ENCODE data around the gene PPP1R2.

PPP1R2 gene

DNA sequence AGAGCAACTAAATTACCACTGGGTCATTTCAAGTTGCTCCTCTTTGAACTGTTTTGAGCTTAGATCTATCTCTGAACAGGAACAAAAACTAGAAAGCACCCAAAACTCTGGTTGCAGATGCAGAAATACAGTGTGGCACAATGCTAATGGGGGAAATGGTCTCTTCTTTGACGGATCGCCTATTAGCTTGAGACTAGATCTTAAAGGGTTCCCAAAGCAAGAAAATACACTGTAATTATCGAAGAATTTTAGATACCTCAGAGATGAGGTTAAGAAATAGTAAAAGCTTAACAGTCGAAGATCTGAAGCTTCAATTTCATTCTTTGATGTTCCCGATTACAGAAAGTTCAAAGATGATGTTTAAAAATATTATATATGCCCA lies 818 bp downstream of the PPP1R2 start:
- Histone ChIP-seq H3K4me1 (ENCODE audit: control extremely low read depth in 1 of 4, control insufficient read depth in 4 of 4, insufficient read depth in 4 of 4, low read length in 3 of 4) (peaks cover 20 to 63% (median 47%) of the 10 kb centered on the region in 4 experiments), H3K4me3 (ENCODE audit: control insufficient read depth in 1 of 7, extremely low read depth in 1 of 7, insufficient read depth in 4 of 7, low read depth in 2 of 7, low read length in 6 of 7) (peak overlapping the region; percentile 67 to 98 (median 84)), H3K27ac (ENCODE audit: insufficient read depth in 1 of 2, low read depth in 1 of 2, low read length in 2 of 2, poor library complexity in 1 of 2, severe bottlenecking in 2 of 2) (peak overlapping the region; percentile 56 to 93), H3K36me3 (ENCODE audit: control insufficient read depth in 4 of 4, insufficient read depth in 4 of 4, low read length in 3 of 4) (peaks cover 0 to 2% (median 0%) of the 10 kb centered on the region in 4 experiments), H3K27me3 (replicated peaks in 2 of 5; ENCODE audit: control insufficient read depth in 4 of 5, insufficient read depth in 5 of 5, low read length in 4 of 5) (peaks cover 0 to 5% (median 3%) of the 10 kb centered on the region in 5 experiments), H3K9me3 (ENCODE audit: control extremely low read depth in 1 of 5, control insufficient read depth in 4 of 5, insufficient read depth in 2 of 5, low read depth in 1 of 5, low read length in 4 of 5) (no peaks in the 10 kb centered on the region)
- ChIA-PET POLR2A (interaction anchor here (1.0 kb wide), 1 partner anchor 13 kb away, joined by 3 read pairs; no protein-coding TSS in a partner anchor), CTCF (interaction anchor here (0.8 to 2.9 kb wide), 3 partner anchors 19 to 271 kb away, joined by 3 to 11 read pairs (median 3); partner anchors contain the start of gene XXYLT1)
- peak in 1 of 3 donors; percentile 30 for DNase-seq
- WGBS (ENCODE audit: insufficient coverage): 0% methylated on average over 2 of the region's 5 CpGs

DNA sequence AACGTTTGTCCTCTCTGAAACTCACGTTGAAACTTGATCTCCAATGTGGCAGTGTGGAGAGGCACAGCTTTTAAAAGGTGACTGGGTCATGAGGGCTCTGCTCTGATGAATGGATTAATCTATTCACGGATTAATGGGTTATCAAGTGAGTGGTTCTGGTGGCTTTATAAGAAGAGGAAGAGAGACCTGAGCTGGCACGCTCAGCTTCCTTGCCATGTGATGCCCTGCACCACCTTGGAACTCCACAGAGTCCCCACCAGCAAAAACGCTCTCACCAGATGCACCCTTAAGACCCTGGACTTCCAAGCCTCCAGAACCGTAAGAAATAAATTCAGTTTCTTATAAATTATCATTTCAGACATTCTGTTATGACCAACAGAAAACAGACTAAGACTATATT lies 2.6 kb downstream of the PPP1R2 start:
- H3K4me1 ChIP-seq (ENCODE audit: control extremely low read depth in 1 of 4, control insufficient read depth in 4 of 4, insufficient read depth in 4 of 4, low read length in 3 of 4): peaks cover 14 to 48% (median 35%) of the 10 kb centered on the region in 4 experiments
- peak in 2 of 3 donors; percentile 47 to 55 for DNase-seq
- no peak overlapping the region for H3K27ac ChIP-seq (ENCODE audit: insufficient read depth in 1 of 2, low read depth in 1 of 2, low read length in 2 of 2, poor library complexity in 1 of 2, severe bottlenecking in 2 of 2)
- H3K9me3 ChIP-seq (ENCODE audit: control extremely low read depth in 1 of 5, control insufficient read depth in 4 of 5, insufficient read depth in 2 of 5, low read depth in 1 of 5, low read length in 4 of 5): no peaks in the 10 kb centered on the region
- ChIA-PET CTCF (interaction anchor here (1.0 kb wide), 1 partner anchor 271 kb away, joined by 3 read pairs; no protein-coding TSS in a partner anchor), POLR2A (no interaction called here)
- H3K36me3 ChIP-seq (ENCODE audit: control insufficient read depth in 4 of 4, insufficient read depth in 4 of 4, low read length in 3 of 4): peaks cover 0 to 2% (median 0%) of the 10 kb centered on the region in 4 experiments
- peak overlapping the region in 1 of 7 experiments; percentile 84 for H3K4me3 ChIP-seq (ENCODE audit: control insufficient read depth in 1 of 7, extremely low read depth in 1 of 7, insufficient read depth in 4 of 7, low read depth in 2 of 7, low read length in 6 of 7)
- WGBS (ENCODE audit: insufficient coverage): 44% methylated on average over 3 of the region's 6 CpGs
- H3K27me3 ChIP-seq (replicated peaks in 2 of 5; ENCODE audit: control insufficient read depth in 4 of 5, insufficient read depth in 5 of 5, low read length in 4 of 5): peaks cover 0 to 5% (median 3%) of the 10 kb centered on the region in 5 experiments

DNA sequence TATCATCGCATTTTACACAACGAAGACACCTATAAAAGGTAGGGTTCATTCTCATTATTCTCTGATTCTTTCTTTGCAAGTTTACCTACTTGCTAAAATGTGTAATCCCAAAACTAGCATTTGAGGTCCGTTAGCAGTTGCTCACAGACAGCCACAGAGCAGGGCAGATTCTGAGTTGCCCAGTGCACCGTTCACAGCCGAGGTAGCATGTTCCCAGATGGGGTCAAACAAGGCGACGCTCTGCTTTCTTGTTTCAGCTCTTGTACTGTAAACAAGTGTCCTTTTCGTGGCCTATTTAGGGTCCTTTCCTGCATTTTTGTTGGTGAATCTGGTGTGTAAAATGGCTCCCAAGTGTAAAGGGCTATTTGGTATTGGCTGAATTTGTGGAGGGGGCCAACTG lies 3.1 kb downstream of the PPP1R2 start:
- Histone ChIP-seq H3K27ac (ENCODE audit: insufficient read depth in 1 of 2, low read depth in 1 of 2, low read length in 2 of 2, poor library complexity in 1 of 2, severe bottlenecking in 2 of 2) (no peak overlapping the region), H3K9me3 (ENCODE audit: control extremely low read depth in 1 of 5, control insufficient read depth in 4 of 5, insufficient read depth in 2 of 5, low read depth in 1 of 5, low read length in 4 of 5) (no peaks in the 10 kb centered on the region), H3K27me3 (replicated peaks in 2 of 5; ENCODE audit: control insufficient read depth in 4 of 5, insufficient read depth in 5 of 5, low read length in 4 of 5) (peaks cover 0 to 5% (median 3%) of the 10 kb centered on the region in 5 experiments), H3K4me3 (ENCODE audit: control insufficient read depth in 1 of 7, extremely low read depth in 1 of 7, insufficient read depth in 4 of 7, low read depth in 2 of 7, low read length in 6 of 7) (no peak overlapping the region), H3K36me3 (ENCODE audit: control insufficient read depth in 4 of 4, insufficient read depth in 4 of 4, low read length in 3 of 4) (peaks cover 0 to 2% (median 0%) of the 10 kb centered on the region in 4 experiments), H3K4me1 (ENCODE audit: control extremely low read depth in 1 of 4, control insufficient read depth in 4 of 4, insufficient read depth in 4 of 4, low read length in 3 of 4) (peaks cover 14 to 45% (median 31%) of the 10 kb centered on the region in 4 experiments)
- ChIA-PET POLR2A (no interaction called here), CTCF (interaction anchor here (1.0 kb wide), 1 partner anchor 270 kb away, joined by 3 read pairs; no protein-coding TSS in a partner anchor)
- 100% methylated on average over 2 of the region's 8 CpGs for whole genome bisulfite sequencing (ENCODE audit: insufficient coverage)
- DNase-seq: no peak

DNA sequence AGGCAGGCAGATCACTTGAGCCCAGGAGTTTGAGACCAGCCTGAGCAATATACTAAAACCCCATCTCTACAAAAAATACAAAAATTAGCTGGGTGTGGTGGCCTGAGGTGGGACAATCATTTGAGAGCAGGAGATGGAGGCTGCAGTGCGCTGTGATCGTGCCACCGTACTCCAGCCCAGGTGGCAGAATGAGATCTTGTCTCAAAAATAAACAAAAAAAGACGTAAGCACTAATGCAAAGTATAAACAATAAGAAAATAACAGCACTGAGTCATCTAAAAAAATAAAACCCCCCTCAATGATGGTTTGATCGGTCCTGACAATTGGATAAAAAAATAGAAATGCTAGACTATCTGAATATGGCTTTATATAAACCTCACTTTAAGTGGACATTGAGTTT lies 3.6 kb downstream of the PPP1R2 start:
- H3K27me3 ChIP-seq (replicated peaks in 2 of 5; ENCODE audit: control insufficient read depth in 4 of 5, insufficient read depth in 5 of 5, low read length in 4 of 5): peaks cover 0 to 5% (median 3%) of the 10 kb centered on the region in 5 experiments
- no peaks in the 10 kb centered on the region for H3K9me3 ChIP-seq (ENCODE audit: control extremely low read depth in 1 of 5, control insufficient read depth in 4 of 5, insufficient read depth in 2 of 5, low read depth in 1 of 5, low read length in 4 of 5)
- WGBS (ENCODE audit: insufficient coverage): 100% methylated on average over 3 of the region's 5 CpGs
- no peak overlapping the region for H3K27ac ChIP-seq (ENCODE audit: insufficient read depth in 1 of 2, low read depth in 1 of 2, low read length in 2 of 2, poor library complexity in 1 of 2, severe bottlenecking in 2 of 2)
- CTCF ChIA-PET: no interaction called here
- POLR2A ChIA-PET: no interaction called here
- H3K4me3 ChIP-seq (ENCODE audit: control insufficient read depth in 1 of 7, extremely low read depth in 1 of 7, insufficient read depth in 4 of 7, low read depth in 2 of 7, low read length in 6 of 7): no peak overlapping the region
- peaks cover 0 to 4% (median 1%) of the 10 kb centered on the region in 4 experiments for H3K36me3 ChIP-seq (ENCODE audit: control insufficient read depth in 4 of 4, insufficient read depth in 4 of 4, low read length in 3 of 4)
- H3K4me1 ChIP-seq (ENCODE audit: control extremely low read depth in 1 of 4, control insufficient read depth in 4 of 4, insufficient read depth in 4 of 4, low read length in 3 of 4): peaks cover 14 to 43% (median 27%) of the 10 kb centered on the region in 4 experiments
- no peak for DNase-seq

DNA sequence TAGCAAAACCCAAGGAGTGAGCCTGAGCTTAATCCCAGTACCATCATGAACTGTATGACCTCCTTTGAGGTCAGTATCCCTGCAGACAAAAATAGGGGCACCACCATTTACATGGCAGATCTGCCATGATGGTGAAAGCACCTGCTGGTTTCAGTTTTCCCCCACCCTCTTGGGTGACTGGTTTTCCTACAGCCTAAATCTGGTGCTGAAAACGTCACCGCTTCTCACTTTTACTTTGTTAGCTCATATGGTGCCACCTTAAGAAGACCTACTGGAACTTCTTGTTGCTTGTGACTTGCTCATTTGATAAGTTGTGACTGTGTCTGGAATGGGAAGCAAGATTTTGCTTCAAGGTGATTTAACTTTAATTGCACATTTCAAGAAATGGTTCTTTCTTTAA lies 5.1 kb downstream of the PPP1R2 start:
- Histone ChIP-seq H3K4me1 (ENCODE audit: control extremely low read depth in 1 of 4, control insufficient read depth in 4 of 4, insufficient read depth in 4 of 4, low read length in 3 of 4) (peaks cover 14 to 32% (median 19%) of the 10 kb centered on the region in 4 experiments), H3K27ac (ENCODE audit: insufficient read depth in 1 of 2, low read depth in 1 of 2, low read length in 2 of 2, poor library complexity in 1 of 2, severe bottlenecking in 2 of 2) (no peak overlapping the region), H3K27me3 (replicated peaks in 2 of 5; ENCODE audit: control insufficient read depth in 4 of 5, insufficient read depth in 5 of 5, low read length in 4 of 5) (no peaks in the 10 kb centered on the region), H3K4me3 (ENCODE audit: control insufficient read depth in 1 of 7, extremely low read depth in 1 of 7, insufficient read depth in 4 of 7, low read depth in 2 of 7, low read length in 6 of 7) (no peak overlapping the region), H3K36me3 (ENCODE audit: control insufficient read depth in 4 of 4, insufficient read depth in 4 of 4, low read length in 3 of 4) (peaks cover 0 to 4% (median 1%) of the 10 kb centered on the region in 4 experiments), H3K9me3 (ENCODE audit: control extremely low read depth in 1 of 5, control insufficient read depth in 4 of 5, insufficient read depth in 2 of 5, low read depth in 1 of 5, low read length in 4 of 5) (no peaks in the 10 kb centered on the region)
- ChIA-PET CTCF (interaction anchor here (1.0 to 1.2 kb wide), 4 partner anchors 8 to 268 kb away, joined by 3 to 5 read pairs (median 3); no protein-coding TSS in a partner anchor), POLR2A (no interaction called here)
- WGBS (ENCODE audit: insufficient coverage): 88% methylated on average over 2 of the region's 2 CpGs
- DNase-seq: no peak

DNA sequence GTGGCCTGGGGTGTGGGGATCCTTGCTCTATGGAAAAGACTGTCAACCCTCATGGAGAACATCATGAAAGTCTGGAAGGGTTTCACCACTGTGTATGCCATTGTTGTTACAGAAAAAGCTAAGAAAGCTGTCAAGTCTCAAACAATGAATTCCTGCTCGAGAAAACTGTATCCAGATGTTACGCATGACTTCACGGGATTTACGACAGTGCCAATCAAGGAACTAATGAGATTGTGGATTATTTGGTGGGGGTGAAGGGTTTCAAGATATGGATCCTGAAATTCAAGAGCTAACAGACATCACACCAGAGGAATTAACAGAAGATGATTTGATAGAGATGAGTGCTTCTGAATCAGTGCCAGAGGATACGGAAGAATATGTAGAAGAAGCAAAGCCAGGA lies 7.8 kb downstream of the PPP1R2 start:
- WGBS (ENCODE audit: insufficient coverage): 95% methylated on average over 5 of the region's 5 CpGs
- H3K27ac ChIP-seq (ENCODE audit: insufficient read depth in 1 of 2, low read depth in 1 of 2, low read length in 2 of 2, poor library complexity in 1 of 2, severe bottlenecking in 2 of 2): no peak overlapping the region
- H3K4me1 ChIP-seq (ENCODE audit: control extremely low read depth in 1 of 4, control insufficient read depth in 4 of 4, insufficient read depth in 4 of 4, low read length in 3 of 4): peaks cover 0 to 11% (median 4%) of the 10 kb centered on the region in 4 experiments
- peaks cover 0 to 4% (median under 1%) of the 10 kb centered on the region in 4 experiments for H3K36me3 ChIP-seq (ENCODE audit: control insufficient read depth in 4 of 4, insufficient read depth in 4 of 4, low read length in 3 of 4)
- CTCF ChIA-PET: interaction anchor here (0.6 to 0.7 kb wide), 2 partner anchors 278 to 321 kb away, joined by 5 read pairs; no protein-coding TSS in a partner anchor
- POLR2A ChIA-PET: no interaction called here
- DNase-seq: no peak
- H3K9me3 ChIP-seq (ENCODE audit: control extremely low read depth in 1 of 5, control insufficient read depth in 4 of 5, insufficient read depth in 2 of 5, low read depth in 1 of 5, low read length in 4 of 5): no peaks in the 10 kb centered on the region
- H3K27me3 ChIP-seq (replicated peaks in 2 of 5; ENCODE audit: control insufficient read depth in 4 of 5, insufficient read depth in 5 of 5, low read length in 4 of 5): no peaks in the 10 kb centered on the region
- no peak overlapping the region for H3K4me3 ChIP-seq (ENCODE audit: control insufficient read depth in 1 of 7, extremely low read depth in 1 of 7, insufficient read depth in 4 of 7, low read depth in 2 of 7, low read length in 6 of 7)

DNA sequence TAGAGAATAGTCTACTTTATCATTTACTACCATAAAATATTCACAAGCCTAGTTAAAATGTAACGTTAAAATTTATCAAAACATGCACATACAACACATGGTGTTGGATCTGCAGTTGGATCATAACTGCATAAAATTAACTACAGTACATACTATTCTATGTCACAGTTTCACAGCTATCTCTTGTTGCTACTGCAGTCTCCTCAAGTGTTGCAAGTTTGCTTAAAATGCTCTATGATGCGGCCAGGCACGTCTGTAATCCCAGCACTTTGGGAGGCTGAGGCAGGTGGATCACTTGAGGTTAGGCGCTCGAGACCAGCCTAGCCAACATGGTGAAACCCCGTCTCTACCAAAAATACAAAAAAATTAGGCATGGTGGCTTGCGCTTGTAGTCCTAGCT lies 10.3 kb downstream of the PPP1R2 start:
- Histone ChIP-seq H3K4me1 (ENCODE audit: control extremely low read depth in 1 of 4, control insufficient read depth in 4 of 4, insufficient read depth in 4 of 4, low read length in 3 of 4) (peaks cover 0 to 4% (median 2%) of the 10 kb centered on the region in 4 experiments), H3K9me3 (ENCODE audit: control extremely low read depth in 1 of 5, control insufficient read depth in 4 of 5, insufficient read depth in 2 of 5, low read depth in 1 of 5, low read length in 4 of 5) (no peaks in the 10 kb centered on the region), H3K27me3 (replicated peaks in 2 of 5; ENCODE audit: control insufficient read depth in 4 of 5, insufficient read depth in 5 of 5, low read length in 4 of 5) (no peaks in the 10 kb centered on the region), H3K36me3 (ENCODE audit: control insufficient read depth in 4 of 4, insufficient read depth in 4 of 4, low read length in 3 of 4) (peaks cover 0 to 5% (median 4%) of the 10 kb centered on the region in 4 experiments), H3K4me3 (ENCODE audit: control insufficient read depth in 1 of 7, extremely low read depth in 1 of 7, insufficient read depth in 4 of 7, low read depth in 2 of 7, low read length in 6 of 7) (no peak overlapping the region), H3K27ac (ENCODE audit: insufficient read depth in 1 of 2, low read depth in 1 of 2, low read length in 2 of 2, poor library complexity in 1 of 2, severe bottlenecking in 2 of 2) (no peak overlapping the region)
- no peak for DNase-seq
- POLR2A ChIA-PET: no interaction called here
- CTCF ChIA-PET: interaction anchor here (1.5 to 1.6 kb wide), 2 partner anchors 9 to 262 kb away, joined by 3 to 7 read pairs; partner anchors contain the start of gene XXYLT1
- WGBS (ENCODE audit: insufficient coverage): 95% methylated on average over 6 of the region's 7 CpGs
